ENCODE data around the gene RYR3. TPM values are rescaled to one million over a fixed set of nuclear protein-coding genes. Genes with fewer than 3 reads are reported as not detected.

The RYR3 gene
- total RNA-seq, 1 experiment from 2014 or later = not detected

GRCh38 chr15:33678602-33679001, 367.8 kb downstream of the RYR3 start:
- no peak for DNase-seq (ENCODE audit: low spot score)
- Histone ChIP-seq H3K27me3 (replicated peaks; ENCODE audit: insufficient read depth, low read depth, low read length, poor library complexity) (peaks cover 41% of the 10 kb centered on the region), H3K4me1 (ENCODE audit: insufficient read depth, low read length, poor library complexity, severe bottlenecking) (no peaks in the 10 kb centered on the region), H3K4me3 (ENCODE audit: low read depth, low read length, poor library complexity, severe bottlenecking) (no peak overlapping the region), H3K36me3 (ENCODE audit: insufficient read depth, low read length, poor library complexity, severe bottlenecking) (no peaks in the 10 kb centered on the region), H3K9me3 (ENCODE audit: low read depth, low read length, poor library complexity, severe bottlenecking) (no peaks in the 10 kb centered on the region), H3K27ac (ENCODE audit: low read depth, low read length, poor library complexity, severe bottlenecking) (no peak overlapping the region)
- intact Hi-C loops (cut with micrococcal nuclease; ENCODE audit: unreplicated experiment) = no loop called here
- CTCF ChIA-PET = no interaction called here
- POLR2A ChIA-PET (ENCODE audit: low non-redundant PET) = no interaction called here
- no peak for TF ChIP-seq CTCF (conservative IDR thresholded peaks at IDR 0.05; ENCODE audit: low read depth, low read length)
- TF ChIP-seq EZH2 (IDR thresholded peaks at IDR 0.05; ENCODE audit: borderline replicate concordance, low read depth, low read length, poor library complexity, severe bottlenecking) = no peak
- no TSS peak for BruUV-seq (replicated peaks)

- DNase-seq (ENCODE audit: low spot score) = no peak
Observed at GRCh38 chr15:33679061-33679460, 368.3 kb downstream of the RYR3 start.

GRCh38 chr15:33680336-33680735, 369.6 kb downstream of the RYR3 start:
- H3K36me3 ChIP-seq (ENCODE audit: insufficient read depth, low read length, poor library complexity, severe bottlenecking) = no peaks in the 10 kb centered on the region
- DNase-seq (ENCODE audit: low spot score) = no peak
- no peaks in the 10 kb centered on the region for H3K9me3 ChIP-seq (ENCODE audit: low read depth, low read length, poor library complexity, severe bottlenecking)
- TF ChIP-seq CTCF (conservative IDR thresholded peaks at IDR 0.05; ENCODE audit: low read depth, low read length) (no peak), EZH2 (IDR thresholded peaks at IDR 0.05; ENCODE audit: borderline replicate concordance, low read depth, low read length, poor library complexity, severe bottlenecking) (no peak)
- H3K4me3 ChIP-seq (ENCODE audit: low read depth, low read length, poor library complexity, severe bottlenecking) = no peak overlapping the region
- CTCF ChIA-PET = no interaction called here
- BruUV-seq (replicated peaks) = no TSS peak
- H3K4me1 ChIP-seq (ENCODE audit: insufficient read depth, low read length, poor library complexity, severe bottlenecking) = no peaks in the 10 kb centered on the region
- H3K27ac ChIP-seq (ENCODE audit: low read depth, low read length, poor library complexity, severe bottlenecking) = no peak overlapping the region
- peaks cover 36% of the 10 kb centered on the region for H3K27me3 ChIP-seq (replicated peaks; ENCODE audit: insufficient read depth, low read depth, low read length, poor library complexity)
- intact Hi-C loops (cut with micrococcal nuclease; ENCODE audit: unreplicated experiment) = no loop called here
- POLR2A ChIA-PET (ENCODE audit: low non-redundant PET) = no interaction called here

More at GRCh38 chr15:33679061-33679460, 368.3 kb downstream of the RYR3 start:
- Histone ChIP-seq H3K36me3 (ENCODE audit: insufficient read depth, low read length, poor library complexity, severe bottlenecking) (no peaks in the 10 kb centered on the region), H3K27ac (ENCODE audit: low read depth, low read length, poor library complexity, severe bottlenecking) (no peak overlapping the region), H3K4me3 (ENCODE audit: low read depth, low read length, poor library complexity, severe bottlenecking) (no peak overlapping the region), H3K4me1 (ENCODE audit: insufficient read depth, low read length, poor library complexity, severe bottlenecking) (no peaks in the 10 kb centered on the region), H3K9me3 (ENCODE audit: low read depth, low read length, poor library complexity, severe bottlenecking) (no peaks in the 10 kb centered on the region), H3K27me3 (replicated peaks; ENCODE audit: insufficient read depth, low read depth, low read length, poor library complexity) (peaks cover 36% of the 10 kb centered on the region)
- CTCF ChIA-PET = no interaction called here
- POLR2A ChIA-PET (ENCODE audit: low non-redundant PET) = no interaction called here
- TF ChIP-seq EZH2 (IDR thresholded peaks at IDR 0.05; ENCODE audit: borderline replicate concordance, low read depth, low read length, poor library complexity, severe bottlenecking) (no peak), CTCF (conservative IDR thresholded peaks at IDR 0.05; ENCODE audit: low read depth, low read length) (no peak)
- no TSS peak for BruUV-seq (replicated peaks)
- intact Hi-C loops (cut with micrococcal nuclease; ENCODE audit: unreplicated experiment) = no loop called here

All from A673 (cell line).